PC-3 (cell line): ENCODE data around the gene ACYP2.

Experiments
- CTCF ChIP-seq: fragments of 300-600 bp; sonication (generic); conservative IDR thresholded peaks from 2 replicates; pipeline ENCODE4 v1.5.1; 2017; ENCODE audit warnings: antibody characterized with exemption, low read depth, mild to moderate bottlenecking, low read length
- EZH2 ChIP-seq: fragments of 300-600 bp; sonication (generic); IDR thresholded peaks from one replicate; pipeline ENCODE4 v1.6.1; 2017; ENCODE audit warnings: antibody characterized with exemption, mild to moderate bottlenecking, low read length; ENCODE audit not compliant: unreplicated experiment
- EZH2phosphoT487 ChIP-seq: fragments of 300-600 bp; sonication (generic); IDR thresholded peaks from 2 replicates; pipeline ENCODE4 v1.6.1; 2018; ENCODE audit warnings: mild to moderate bottlenecking, antibody characterized with exemption, low read length, borderline replicate concordance

- TF ChIP-seq CTCF (no peak), EZH2 (no peak), EZH2phosphoT487 (no peak)
These were observed 48.7 kb downstream of the ACYP2 start for GRCh38 chr2:54164106-54164505.
